Body of pancreas (tissue), 4 donors: ENCODE measurements around the gene ABHD18.

Experiments used
- POLR2A ChIP-seq, 3 donors: fragments of 450-650 bp; IDR thresholded peaks; one replicate each; pipeline ENCODE4 v1.6.1; 2016; ENCODE audit warnings: antibody characterized with exemption in 3 of 3, mild to moderate bottlenecking in 2 of 3
- TF ChIP-seq, protein P1 (sequence below), 7 experiments: fragments of 450-650 bp in 4 of 7; fragments of 200-600 bp in 3 of 7; sonication (generic) in 3 of 7; IDR thresholded peaks; one replicate each; pipeline ENCODE4 v1.5.1; 2016 to 2019; ENCODE audit warnings: antibody characterized with exemption in 7 of 7

DNA sequence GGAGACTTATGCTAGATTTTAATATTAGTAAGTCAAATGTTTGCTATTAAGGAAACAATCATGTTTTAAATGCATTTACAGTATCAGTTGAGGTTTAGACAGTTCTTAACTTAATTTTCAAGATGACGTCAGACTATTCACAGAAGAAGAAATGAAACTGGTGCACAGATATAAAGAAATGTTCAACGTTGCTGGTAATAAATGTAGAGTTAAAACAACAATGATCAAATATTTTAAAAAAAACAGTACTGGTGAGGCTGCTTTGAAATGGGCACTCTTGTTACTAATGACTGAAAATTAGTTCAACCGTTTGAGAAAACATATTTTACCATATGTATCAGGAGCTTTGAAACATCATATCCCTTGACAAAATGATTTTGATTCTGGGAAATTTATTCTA is 44.2 kb downstream of the ABHD18 start:
- TF ChIP-seq, protein P1, sequence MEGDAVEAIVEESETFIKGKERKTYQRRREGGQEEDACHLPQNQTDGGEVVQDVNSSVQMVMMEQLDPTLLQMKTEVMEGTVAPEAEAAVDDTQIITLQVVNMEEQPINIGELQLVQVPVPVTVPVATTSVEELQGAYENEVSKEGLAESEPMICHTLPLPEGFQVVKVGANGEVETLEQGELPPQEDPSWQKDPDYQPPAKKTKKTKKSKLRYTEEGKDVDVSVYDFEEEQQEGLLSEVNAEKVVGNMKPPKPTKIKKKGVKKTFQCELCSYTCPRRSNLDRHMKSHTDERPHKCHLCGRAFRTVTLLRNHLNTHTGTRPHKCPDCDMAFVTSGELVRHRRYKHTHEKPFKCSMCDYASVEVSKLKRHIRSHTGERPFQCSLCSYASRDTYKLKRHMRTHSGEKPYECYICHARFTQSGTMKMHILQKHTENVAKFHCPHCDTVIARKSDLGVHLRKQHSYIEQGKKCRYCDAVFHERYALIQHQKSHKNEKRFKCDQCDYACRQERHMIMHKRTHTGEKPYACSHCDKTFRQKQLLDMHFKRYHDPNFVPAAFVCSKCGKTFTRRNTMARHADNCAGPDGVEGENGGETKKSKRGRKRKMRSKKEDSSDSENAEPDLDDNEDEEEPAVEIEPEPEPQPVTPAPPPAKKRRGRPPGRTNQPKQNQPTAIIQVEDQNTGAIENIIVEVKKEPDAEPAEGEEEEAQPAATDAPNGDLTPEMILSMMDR (IDR thresholded peaks at IDR 0.05) = no peak
- no peak for TF ChIP-seq POLR2A (IDR thresholded peaks at IDR 0.05)
